ENCODE results near the gene KASH5.
"Not testable (repeated sequence)": the region's sequence is repeated elsewhere in the genome, so short reads cannot be mapped to it uniquely, and the experiment has no call there.

Gene KASH5

GRCh38 chr19:49362048-49362928, 25.8 kb upstream of the KASH5 start, which contains the start of gene TEAD2:
TEAD2 (minus strand) TSS chr19:49362416; CDS start chr19:49360075, 2,341 bp downstream.
- DNase-seq (ENCODE audit: low spot score) = peak; percentile 77

- no peak for DNase-seq (ENCODE audit: low spot score)
These were observed 25.2 kb upstream of the KASH5 start for GRCh38 chr19:49362929-49363267.

- DNase-seq (ENCODE audit: low spot score) = peak; percentile 98
These were observed 24.6 kb upstream of the KASH5 start, which contains the start of gene DKKL1 for GRCh38 chr19:49363268-49364082. DKKL1 (plus strand) TSS chr19:49363877; CDS start chr19:49363999, 122 bp downstream.

GRCh38 chr19:49364083-49364737, 23.8 kb upstream of the KASH5 start:
- DNase-seq (ENCODE audit: low spot score) = no peak

GRCh38 chr19:49366110-49366509, 21.9 kb upstream of the KASH5 start:
- DNase-seq (ENCODE audit: low spot score) = no peak

GRCh38 chr19:49368711-49369358, 19.2 kb upstream of the KASH5 start:
- no peak for DNase-seq (ENCODE audit: low spot score)

- no peak for DNase-seq (ENCODE audit: low spot score)
These were observed 16.9 kb upstream of the KASH5 start for GRCh38 chr19:49371184-49371583.

GRCh38 chr19:49373174-49373573, 14.9 kb upstream of the KASH5 start:
- not testable (repeated sequence) for DNase-seq (ENCODE audit: low spot score)

GRCh38 chr19:49374665-49375434, 13.2 kb upstream of the KASH5 start:
- no peak for DNase-seq (ENCODE audit: low spot score)

- no peak for DNase-seq (ENCODE audit: low spot score)
These were observed 9.5 kb upstream of the KASH5 start for GRCh38 chr19:49378512-49378911.

- no peak for DNase-seq (ENCODE audit: low spot score)
These were observed 7.7 kb upstream of the KASH5 start for GRCh38 chr19:49380391-49380790.

GRCh38 chr19:49382639-49383038, 5.4 kb upstream of the KASH5 start:
- DNase-seq (ENCODE audit: low spot score) = no peak

GRCh38 chr19:49383599-49383998, 4.5 kb upstream of the KASH5 start:
- no peak for DNase-seq (ENCODE audit: low spot score)

GRCh38 chr19:49389406-49389805, 1.4 kb downstream of the KASH5 start:
- DNase-seq (ENCODE audit: low spot score) = no peak

GRCh38 chr19:49390131-49390928, 2.3 kb downstream of the KASH5 start:
- no peak for DNase-seq (ENCODE audit: low spot score)

GRCh38 chr19:49390929-49391359, 2.9 kb downstream of the KASH5 start:
- DNase-seq (ENCODE audit: low spot score) = no peak

GRCh38 chr19:49391581-49392399, 3.7 kb downstream of the KASH5 start:
- DNase-seq (ENCODE audit: low spot score) = peak; percentile 70

- DNase-seq (ENCODE audit: low spot score) = no peak
These were observed 5.8 kb downstream of the KASH5 start for GRCh38 chr19:49393881-49394280.
